ENCODE results near the gene EDN1. TPM values are rescaled to one million over a fixed set of nuclear protein-coding genes. Genes with fewer than 3 reads are reported as not detected.
A peak's percentile ranks its signal among the peaks of the same experiment; 100 is the strongest.

EDN1 gene
- total RNA-seq, 6 experiments from 2014 or later = 2.6 to 7.4 (median 3.7) TPM

DNA sequence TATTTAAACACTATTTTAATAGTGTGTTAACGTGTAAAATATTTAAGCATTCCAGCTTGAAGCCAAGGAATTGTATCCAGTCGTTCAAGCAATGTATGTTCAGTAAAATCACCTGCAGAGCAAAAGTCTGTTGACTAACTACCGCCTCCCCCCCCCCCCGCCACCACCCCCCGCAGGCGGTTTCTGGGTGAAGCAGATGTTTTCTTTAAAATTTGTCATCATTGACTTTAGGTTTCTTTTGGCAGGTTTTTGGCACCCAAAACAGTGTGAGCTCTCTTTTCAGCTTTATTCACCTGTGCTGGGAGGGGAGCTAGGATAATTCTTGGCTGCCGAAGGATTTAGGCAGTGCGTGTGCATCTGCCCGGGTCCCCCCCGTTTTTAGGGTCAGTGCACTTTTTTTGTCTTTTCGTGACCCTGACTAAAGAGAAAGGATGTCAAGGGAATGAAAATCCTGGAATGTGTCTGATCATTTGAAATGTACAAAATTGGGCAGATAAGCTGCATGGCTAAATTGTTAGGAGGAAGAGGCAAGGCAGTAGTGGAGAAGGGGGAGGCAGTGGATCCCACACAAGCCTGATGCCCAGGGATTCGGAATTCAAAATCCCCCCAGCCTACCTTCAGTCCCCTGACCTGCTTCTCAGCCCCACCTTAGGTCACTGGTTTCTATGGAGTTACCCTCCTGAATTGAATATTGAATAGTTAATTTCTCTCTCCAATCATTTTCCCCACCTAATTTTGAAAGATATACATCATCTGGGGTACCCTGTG, 1.1 kb downstream of the EDN1 start:
- DNase-seq = no peak
- H3K36me3 Mint-ChIP-seq (ENCODE audit: low read depth) = peaks cover 25% of the 10 kb centered on the region
- no peaks in the 10 kb centered on the region for H3K9me3 Mint-ChIP-seq
- H3K4me1 Mint-ChIP-seq (ENCODE audit: low read depth) = peaks cover 84% of the 10 kb centered on the region
- H3K27me3 Mint-ChIP-seq (ENCODE audit: insufficient read depth) = peaks cover 5% of the 10 kb centered on the region; the same call in 1 of the 2 replicates
- H3K27ac Mint-ChIP-seq = peak overlapping the region; percentile 47
- H3K4me3 Mint-ChIP-seq = peak overlapping the region; percentile 94
- TF ChIP-seq, protein P1, sequence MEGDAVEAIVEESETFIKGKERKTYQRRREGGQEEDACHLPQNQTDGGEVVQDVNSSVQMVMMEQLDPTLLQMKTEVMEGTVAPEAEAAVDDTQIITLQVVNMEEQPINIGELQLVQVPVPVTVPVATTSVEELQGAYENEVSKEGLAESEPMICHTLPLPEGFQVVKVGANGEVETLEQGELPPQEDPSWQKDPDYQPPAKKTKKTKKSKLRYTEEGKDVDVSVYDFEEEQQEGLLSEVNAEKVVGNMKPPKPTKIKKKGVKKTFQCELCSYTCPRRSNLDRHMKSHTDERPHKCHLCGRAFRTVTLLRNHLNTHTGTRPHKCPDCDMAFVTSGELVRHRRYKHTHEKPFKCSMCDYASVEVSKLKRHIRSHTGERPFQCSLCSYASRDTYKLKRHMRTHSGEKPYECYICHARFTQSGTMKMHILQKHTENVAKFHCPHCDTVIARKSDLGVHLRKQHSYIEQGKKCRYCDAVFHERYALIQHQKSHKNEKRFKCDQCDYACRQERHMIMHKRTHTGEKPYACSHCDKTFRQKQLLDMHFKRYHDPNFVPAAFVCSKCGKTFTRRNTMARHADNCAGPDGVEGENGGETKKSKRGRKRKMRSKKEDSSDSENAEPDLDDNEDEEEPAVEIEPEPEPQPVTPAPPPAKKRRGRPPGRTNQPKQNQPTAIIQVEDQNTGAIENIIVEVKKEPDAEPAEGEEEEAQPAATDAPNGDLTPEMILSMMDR (IDR thresholded peaks at IDR 0.05) = no peak

DNA sequence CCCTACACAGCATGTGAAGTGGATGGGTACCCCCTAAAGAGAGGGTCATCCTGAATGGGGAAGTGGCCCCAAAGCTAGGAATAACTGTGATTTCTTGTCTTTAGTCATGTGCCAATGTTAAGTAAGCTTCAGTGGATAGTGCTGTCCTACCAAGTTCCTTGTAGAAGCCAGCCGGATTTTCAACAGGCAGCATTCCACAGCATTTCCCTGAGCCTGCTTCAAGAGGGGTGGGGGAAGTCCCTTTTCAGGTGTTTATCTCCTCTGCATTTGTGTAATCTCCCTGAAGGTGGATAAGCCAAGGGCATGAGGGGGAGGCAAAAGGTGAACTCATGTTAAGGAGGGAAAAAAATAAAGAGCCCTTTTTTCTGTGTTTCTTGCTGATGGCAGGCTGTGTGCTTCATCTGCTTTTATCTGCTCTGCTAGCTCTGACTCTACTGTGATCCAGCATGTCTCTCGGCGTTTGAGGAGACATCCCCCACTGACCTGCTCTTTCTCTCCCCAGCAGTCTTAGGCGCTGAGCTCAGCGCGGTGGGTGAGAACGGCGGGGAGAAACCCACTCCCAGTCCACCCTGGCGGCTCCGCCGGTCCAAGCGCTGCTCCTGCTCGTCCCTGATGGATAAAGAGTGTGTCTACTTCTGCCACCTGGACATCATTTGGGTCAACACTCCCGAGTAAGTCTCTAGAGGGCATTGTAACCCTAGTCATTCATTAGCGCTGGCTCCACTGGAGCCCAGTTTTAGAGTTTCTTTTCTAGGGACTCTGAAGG, 1.9 kb downstream of the EDN1 start:
- Mint-ChIP-seq H3K9me3 (no peaks in the 10 kb centered on the region), H3K4me3 (peak overlapping the region; percentile 94), H3K27ac (peak overlapping the region; percentile 47), H3K36me3 (ENCODE audit: low read depth) (peaks cover 29% of the 10 kb centered on the region), H3K27me3 (ENCODE audit: insufficient read depth) (peaks cover 5% of the 10 kb centered on the region; the same call in 1 of the 2 replicates), H3K4me1 (ENCODE audit: low read depth) (peaks cover 84% of the 10 kb centered on the region)
- TF ChIP-seq, protein P1 (IDR thresholded peaks at IDR 0.05) = peak; percentile 46
- DNase-seq = no peak

DNA sequence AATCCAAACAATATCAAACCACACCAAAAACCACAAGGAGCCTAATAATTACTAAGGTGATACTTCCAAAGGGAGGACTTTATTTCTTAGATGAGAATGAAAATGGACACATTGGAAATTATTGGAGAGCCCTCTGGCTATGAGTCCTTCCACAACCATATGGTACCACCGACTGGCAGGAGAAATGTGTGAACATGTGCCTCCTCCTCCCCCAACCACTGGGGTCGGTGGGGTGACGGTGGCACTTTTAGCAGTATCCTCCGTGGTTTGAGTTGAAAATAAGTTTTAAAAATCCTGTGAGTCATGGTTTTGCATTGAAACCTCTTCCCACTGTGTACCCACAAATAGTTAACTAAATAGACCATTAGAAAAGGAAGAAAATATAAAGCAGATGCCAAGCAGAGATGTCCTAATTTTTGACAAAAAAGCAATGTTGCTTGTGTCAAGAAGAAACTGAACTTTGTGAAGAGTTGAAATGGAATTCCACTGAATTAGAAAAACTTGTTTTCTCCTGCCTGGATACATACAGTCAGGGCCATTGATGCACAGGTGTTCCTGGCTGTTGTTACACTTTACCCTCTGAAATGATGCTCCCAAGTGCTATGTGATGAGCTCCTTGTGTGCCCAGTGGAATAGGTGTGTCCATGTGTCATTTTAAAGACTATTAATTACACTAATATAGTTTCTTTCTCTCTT, 3.2 kb downstream of the EDN1 start:
- no peak for DNase-seq
- TF ChIP-seq, protein P1 (IDR thresholded peaks at IDR 0.05) = no peak
- Mint-ChIP-seq H3K36me3 (ENCODE audit: low read depth) (peaks cover 40% of the 10 kb centered on the region), H3K27me3 (ENCODE audit: insufficient read depth) (peaks cover 3% of the 10 kb centered on the region; the same call in 1 of the 2 replicates), H3K4me3 (no peak overlapping the region; the same call in 1 of the 2 replicates), H3K27ac (0 out of 2 replicates have a peak overlapping the region, but pooled peaks have one; percentile 25), H3K9me3 (no peaks in the 10 kb centered on the region), H3K4me1 (ENCODE audit: low read depth) (peaks cover 87% of the 10 kb centered on the region)

DNA sequence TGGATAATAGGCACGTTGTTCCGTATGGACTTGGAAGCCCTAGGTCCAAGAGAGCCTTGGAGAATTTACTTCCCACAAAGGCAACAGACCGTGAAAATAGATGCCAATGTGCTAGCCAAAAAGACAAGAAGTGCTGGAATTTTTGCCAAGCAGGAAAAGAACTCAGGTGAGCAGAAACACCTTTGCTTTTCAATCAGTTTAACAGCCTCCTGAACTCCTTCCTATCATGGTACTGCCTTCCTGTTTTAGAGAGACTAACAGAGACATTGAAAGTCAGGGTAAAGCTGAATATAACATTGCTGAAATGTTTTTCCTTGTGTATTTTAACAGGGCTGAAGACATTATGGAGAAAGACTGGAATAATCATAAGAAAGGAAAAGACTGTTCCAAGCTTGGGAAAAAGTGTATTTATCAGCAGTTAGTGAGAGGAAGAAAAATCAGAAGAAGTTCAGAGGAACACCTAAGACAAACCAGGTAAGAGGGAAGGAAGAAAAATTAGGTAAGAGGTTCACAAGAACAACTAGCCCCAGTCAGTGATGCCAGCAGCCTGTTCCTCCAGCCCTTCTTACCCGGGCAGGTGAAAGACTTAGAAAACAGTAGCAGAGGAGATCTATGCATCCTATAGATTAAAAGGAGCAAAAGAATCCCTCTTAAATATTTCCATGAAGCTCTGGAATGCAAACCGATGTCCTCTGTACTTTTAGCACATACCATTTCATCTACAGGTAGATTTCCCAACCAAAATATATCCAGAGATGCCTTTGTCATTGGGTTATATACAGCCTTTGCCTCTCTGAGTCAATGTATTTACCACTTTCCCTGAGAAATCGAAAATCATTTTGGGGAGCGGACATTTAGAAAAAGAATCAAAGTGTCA, 4.0 kb downstream of the EDN1 start:
- no peak for DNase-seq
- H3K36me3 Mint-ChIP-seq (ENCODE audit: low read depth) = peaks cover 41% of the 10 kb centered on the region
- H3K27ac Mint-ChIP-seq = peak overlapping the region; percentile 18
- H3K4me1 Mint-ChIP-seq (ENCODE audit: low read depth) = peaks cover 80% of the 10 kb centered on the region
- H3K27me3 Mint-ChIP-seq (ENCODE audit: insufficient read depth) = peaks cover 3% of the 10 kb centered on the region; the same call in 1 of the 2 replicates
- TF ChIP-seq, protein P1 (IDR thresholded peaks at IDR 0.05) = no peak
- H3K9me3 Mint-ChIP-seq = no peaks in the 10 kb centered on the region
- H3K4me3 Mint-ChIP-seq = no peak overlapping the region

Measured in HFFc6 (cell line).